ENCODE data around the gene TIAL1. TPM values are rescaled to one million over a fixed set of nuclear protein-coding genes. Genes with fewer than 3 reads are reported as not detected.

Gene TIAL1
- total RNA-seq, 1 experiment from 2014 or later, result 174 TPM

DNA sequence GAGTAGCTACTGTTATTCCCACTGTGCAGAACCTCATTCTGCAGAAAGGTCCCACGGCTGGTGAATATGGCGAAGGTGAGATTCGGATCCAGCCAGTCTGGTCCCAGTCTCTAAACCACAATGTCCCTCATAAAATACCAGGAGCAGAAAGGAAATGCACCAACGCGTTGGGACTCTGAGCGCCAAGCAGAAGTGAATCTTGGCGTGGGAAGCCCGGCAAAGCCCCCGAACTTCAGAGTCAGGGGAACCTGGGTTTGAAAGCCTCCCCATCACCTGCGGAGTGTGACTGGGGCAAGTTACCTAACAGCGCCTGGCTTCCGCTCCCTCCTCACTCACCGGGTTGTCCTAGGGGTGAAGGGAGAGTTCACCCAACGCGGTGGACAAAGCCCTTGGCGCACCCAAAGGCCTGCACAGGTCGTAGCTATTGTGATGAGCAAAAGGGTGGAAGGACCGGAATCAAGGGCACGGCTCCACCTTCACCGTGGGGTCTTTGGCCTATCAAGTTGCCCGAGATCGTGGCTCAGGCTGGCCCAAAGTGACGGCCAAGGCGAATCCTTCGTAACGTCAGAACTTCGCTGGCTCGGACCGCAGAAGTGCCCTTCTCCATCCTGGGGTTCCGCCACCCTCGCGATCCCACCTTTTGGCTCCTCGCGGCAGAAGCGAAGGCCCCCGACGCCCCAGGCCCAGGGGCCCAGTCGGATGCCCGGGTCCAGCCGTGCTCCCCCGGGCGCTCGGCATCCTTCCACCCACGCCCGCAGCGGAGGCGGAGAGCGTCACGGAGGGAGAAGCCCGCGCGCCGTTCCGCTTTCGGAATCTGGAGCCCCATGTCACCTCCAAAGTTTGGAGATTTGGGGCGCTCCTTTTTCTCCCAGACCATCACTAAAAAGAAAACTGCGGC lies 55.1 kb downstream of the TIAL1 start:
- H3K27ac Mint-ChIP-seq (ENCODE audit: unreplicated experiment), result no peak overlapping the region
- H3K9me3 ChIP-seq, result no peaks in the 10 kb centered on the region
- H3K9me3 Mint-ChIP-seq (ENCODE audit: unreplicated experiment), result no peaks in the 10 kb centered on the region
- peak overlapping the region; percentile 87 for H3K4me3 Mint-ChIP-seq (ENCODE audit: unreplicated experiment)
- H3K27me3 ChIP-seq (replicated peaks; ENCODE audit: control insufficient read depth, insufficient read depth, low read length), result no peaks in the 10 kb centered on the region
- no peaks in the 10 kb centered on the region for H3K36me3 ChIP-seq (ENCODE audit: control insufficient read depth, insufficient read depth, low read length)
- H3K36me3 Mint-ChIP-seq (ENCODE audit: insufficient read depth, unreplicated experiment), result peaks cover 8% of the 10 kb centered on the region
- BruUV-seq (replicated peaks), result no TSS peak
- intact Hi-C loops (cut with micrococcal nuclease; ENCODE audit: unreplicated experiment), result no loop called here
- peaks cover 5% of the 10 kb centered on the region; the same call in 1 of the 2 replicates for H3K4me1 ChIP-seq
- ChIA-PET POLR2A (interaction anchor here (0.6 to 0.7 kb wide), 5 partner anchors 12 to 190 kb away, joined by 3 to 6 read pairs (median 3); no protein-coding TSS in a partner anchor), CTCF (interaction anchor here (0.6 to 2.7 kb wide), 6 partner anchors 8 to 397 kb away, joined by 3 to 15 read pairs (median 4); no protein-coding TSS in a partner anchor)
- no peaks in the 10 kb centered on the region for H3K27me3 Mint-ChIP-seq (ENCODE audit: insufficient read depth, unreplicated experiment)
- no peak for TF ChIP-seq CTCF (IDR thresholded peaks at IDR 0.05; ENCODE audit: insufficient read depth in 1 of 2, low read depth in 1 of 2, low read length in 1 of 2, severe bottlenecking in 1 of 2, unreplicated experiment in 1 of 2)
- H3K4me1 Mint-ChIP-seq (ENCODE audit: low read depth, unreplicated experiment), result peaks cover 14% of the 10 kb centered on the region
- peak in 1 of 2 experiments; percentile 3 for DNase-seq
- H3K4me3 ChIP-seq (ENCODE audit: low read depth, low read length), result peak overlapping the region; percentile 72

DNA sequence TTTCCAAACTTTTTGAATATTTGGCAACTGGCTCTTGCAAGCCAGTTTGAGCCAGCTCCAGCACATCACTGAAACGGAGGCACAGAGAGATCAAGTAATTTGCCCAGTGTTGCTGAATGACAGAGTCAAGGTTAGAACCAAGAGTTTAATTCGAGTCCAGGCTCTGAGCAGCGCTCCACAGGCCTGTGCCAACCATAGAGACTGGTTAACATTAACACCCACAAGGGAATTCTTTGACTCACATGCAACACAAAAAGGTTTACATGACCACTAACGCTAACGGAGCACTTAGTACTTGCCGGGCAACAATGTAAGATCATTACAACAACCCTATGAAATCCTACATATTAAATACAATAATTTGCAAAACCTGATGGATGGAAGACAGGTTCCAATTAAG lies 55.7 kb downstream of the TIAL1 start:
- H3K9me3 ChIP-seq, result no peaks in the 10 kb centered on the region
- no peaks in the 10 kb centered on the region for H3K36me3 ChIP-seq (ENCODE audit: control insufficient read depth, insufficient read depth, low read length)
- no peak for DNase-seq
- H3K4me1 ChIP-seq, result peaks cover 5% of the 10 kb centered on the region; the same call in 1 of the 2 replicates
- H3K4me1 Mint-ChIP-seq (ENCODE audit: low read depth, unreplicated experiment), result peaks cover 14% of the 10 kb centered on the region
- peak overlapping the region; percentile 87 for H3K4me3 Mint-ChIP-seq (ENCODE audit: unreplicated experiment)
- H3K9me3 Mint-ChIP-seq (ENCODE audit: unreplicated experiment), result no peaks in the 10 kb centered on the region
- CTCF ChIA-PET, result no interaction called here
- TF ChIP-seq CTCF (IDR thresholded peaks at IDR 0.05; ENCODE audit: insufficient read depth in 1 of 2, low read depth in 1 of 2, low read length in 1 of 2, severe bottlenecking in 1 of 2, unreplicated experiment in 1 of 2), result no peak
- H3K36me3 Mint-ChIP-seq (ENCODE audit: insufficient read depth, unreplicated experiment), result peaks cover 8% of the 10 kb centered on the region
- POLR2A ChIA-PET, result no interaction called here
- intact Hi-C loops (cut with micrococcal nuclease; ENCODE audit: unreplicated experiment), result no loop called here
- no TSS peak for BruUV-seq (replicated peaks)
- H3K27ac Mint-ChIP-seq (ENCODE audit: unreplicated experiment), result no peak overlapping the region
- H3K27me3 ChIP-seq (replicated peaks; ENCODE audit: control insufficient read depth, insufficient read depth, low read length), result no peaks in the 10 kb centered on the region
- no peaks in the 10 kb centered on the region for H3K27me3 Mint-ChIP-seq (ENCODE audit: insufficient read depth, unreplicated experiment)
- H3K4me3 ChIP-seq (ENCODE audit: low read depth, low read length), result no peak overlapping the region

DNA sequence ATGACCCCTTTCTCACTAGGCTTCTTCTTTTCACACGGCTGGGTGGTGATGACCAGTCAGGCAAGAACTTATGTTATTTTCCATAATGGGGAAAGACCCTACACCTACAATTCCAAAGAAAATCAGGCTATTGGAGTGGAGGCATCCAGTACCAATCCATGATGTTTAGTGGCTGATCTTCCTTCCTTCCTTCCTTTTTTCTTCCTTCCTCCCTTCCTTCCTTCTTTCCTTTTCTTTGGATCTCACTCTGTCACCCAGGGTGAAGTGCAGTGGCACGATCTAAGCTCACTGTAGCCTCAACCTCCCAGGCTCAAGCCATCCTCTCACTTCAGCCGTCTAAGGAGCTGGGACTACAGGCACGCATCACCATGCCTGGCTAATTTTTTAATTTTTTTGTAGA lies 56.7 kb downstream of the TIAL1 start:
- Histone ChIP-seq H3K36me3 (ENCODE audit: control insufficient read depth, insufficient read depth, low read length) (no peaks in the 10 kb centered on the region), H3K27me3 (replicated peaks; ENCODE audit: control insufficient read depth, insufficient read depth, low read length) (no peaks in the 10 kb centered on the region), H3K9me3 (no peaks in the 10 kb centered on the region), H3K4me1 (peaks cover 5% of the 10 kb centered on the region; the same call in 1 of the 2 replicates), H3K4me3 (ENCODE audit: low read depth, low read length) (no peak overlapping the region)
- no peak for TF ChIP-seq CTCF (IDR thresholded peaks at IDR 0.05; ENCODE audit: insufficient read depth in 1 of 2, low read depth in 1 of 2, low read length in 1 of 2, severe bottlenecking in 1 of 2, unreplicated experiment in 1 of 2)
- no peaks in the 10 kb centered on the region for H3K9me3 Mint-ChIP-seq (ENCODE audit: unreplicated experiment)
- no peak overlapping the region for H3K27ac Mint-ChIP-seq (ENCODE audit: unreplicated experiment)
- ChIA-PET POLR2A (no interaction called here), CTCF (interaction anchor here (0.6 kb wide), 1 partner anchor 332 kb away, joined by 3 read pairs; no protein-coding TSS in a partner anchor)
- intact Hi-C loops (cut with micrococcal nuclease; ENCODE audit: unreplicated experiment), result no loop called here
- H3K4me3 Mint-ChIP-seq (ENCODE audit: unreplicated experiment), result no peak overlapping the region
- H3K4me1 Mint-ChIP-seq (ENCODE audit: low read depth, unreplicated experiment), result peaks cover 14% of the 10 kb centered on the region
- H3K36me3 Mint-ChIP-seq (ENCODE audit: insufficient read depth, unreplicated experiment), result peaks cover 8% of the 10 kb centered on the region
- no TSS peak for BruUV-seq (replicated peaks)
- no peak for DNase-seq
- no peaks in the 10 kb centered on the region for H3K27me3 Mint-ChIP-seq (ENCODE audit: insufficient read depth, unreplicated experiment)

Data from Caco-2 (cell line).